Small intestine (tissue), 7 donors: ENCODE measurements around the gene COX19. TPM values are rescaled to one million over a fixed set of nuclear protein-coding genes. Genes with fewer than 3 reads are reported as not detected.

Source experiments
- DNase-seq, 2 donors: peaks; one replicate each; pipeline versions ENCODE4 v3.0.0 to v3.0.0-alpha.2; 2013
- FAIRE-seq: peaks from 2 replicates; lab custom pipeline; 2012; peaks lifted over from hg19 to GRCh38; lab: Jason Lieb, UNC
- H3K27ac ChIP-seq, 3 donors: one replicate each; pipeline ENCODE4 v1.5.1; 2013; ENCODE audit warnings: low read length in 2 of 3, mild to moderate bottlenecking in 2 of 3, control low read depth in 1 of 3, inconsistent platforms in 1 of 3, low read depth in 1 of 3, moderate library complexity in 1 of 3
- H3K27me3 ChIP-seq, 3 donors: one replicate each; pipeline ENCODE4 v1.6.1; 2013; ENCODE audit warnings: low read length in 3 of 3, inconsistent platforms in 1 of 3; ENCODE audit not compliant: control insufficient read depth in 3 of 3, insufficient read depth in 3 of 3
- H3K36me3 ChIP-seq, 3 donors: one replicate each; pipeline ENCODE4 v1.6.1; 2013; ENCODE audit warnings: low read length in 3 of 3, inconsistent platforms in 1 of 3, low read depth in 1 of 3, mild to moderate bottlenecking in 1 of 3, moderate library complexity in 1 of 3; ENCODE audit not compliant: control insufficient read depth in 3 of 3, insufficient read depth in 2 of 3
- H3K4me1 ChIP-seq, 3 donors: one replicate each; pipeline ENCODE4 v1.6.1; 2013; ENCODE audit warnings: low read length in 2 of 3, inconsistent platforms in 1 of 3, low read depth in 1 of 3, mild to moderate bottlenecking in 1 of 3, moderate library complexity in 1 of 3; ENCODE audit not compliant: control insufficient read depth in 3 of 3, insufficient read depth in 2 of 3
- H3K4me3 ChIP-seq, 3 donors: one replicate each; pipeline ENCODE4 v1.5.1; 2013; ENCODE audit warnings: low read length in 3 of 3, control low read depth in 1 of 3, inconsistent platforms in 1 of 3, low read depth in 1 of 3, mild to moderate bottlenecking in 1 of 3, moderate library complexity in 1 of 3
- H3K9me3 ChIP-seq, 2 donors: one replicate each; pipeline ENCODE4 v1.6.1; 2013; ENCODE audit warnings: low read depth in 1 of 2, low read length in 1 of 2; ENCODE audit not compliant: control insufficient read depth in 2 of 2, insufficient read depth in 1 of 2
- WGBS, 3 donors: extraction: QIAGEN DNeasy Blood & Tissue Kit; methylation state at CpG; one replicate each; pipeline ENCODE4 v1.1.7; 2013; 5-methylcytosine and 5-hydroxymethylcytosine counted together
- polyA plus RNA-seq, 4 donors: library from polyadenylated mRNA; stranded (reverse) in 3 of 4; unstranded in 1 of 4; fragments of 200-250 nt in 3 of 4; fragments of 120-200 nt in 1 of 4; gene quantifications; one replicate each; pipeline versions ENCODE4 v1.2.1 to v1.2.3, GENCODE V29; 2013
- donor health status: healthy with polysubstance abuse.
- donor health status: control.
- donor health status: control.
- donor health status: Bipolar disorder and iron deficiency.
- donor health status: healthy.

COX19 gene
- polyA plus RNA-seq, 4 donors = 8.9 to 41.6 (median 9.8) TPM

GRCh38 chr7:935874-936385 is 39.4 kb downstream of the COX19 start:
- no peak for FAIRE-seq
- no peaks in the 10 kb centered on the region for H3K4me1 ChIP-seq
- DNase-seq = no peak
- peaks cover 4 to 68% (median 5%) of the 10 kb centered on the region in 3 donors for H3K36me3 ChIP-seq
- WGBS, 3 donors = 89 to 97% (median 95%) methylated on average over 28 of the region's 28 CpGs
- H3K27ac ChIP-seq = no peak overlapping the region
- H3K9me3 ChIP-seq = no peaks in the 10 kb centered on the region
- H3K27me3 ChIP-seq = no peaks in the 10 kb centered on the region
- H3K4me3 ChIP-seq = no peak overlapping the region

- no peak overlapping the region for H3K4me3 ChIP-seq
- DNase-seq (no peak), FAIRE-seq (no peak)
- no peaks in the 10 kb centered on the region for H3K4me1 ChIP-seq
- no peaks in the 10 kb centered on the region for H3K9me3 ChIP-seq
- no peak overlapping the region for H3K27ac ChIP-seq
- peaks cover 4 to 70% (median 5%) of the 10 kb centered on the region in 3 donors for H3K36me3 ChIP-seq
- 86 to 91% (median 90%) methylated on average over 38 to 46 of the region's 46 CpGs for WGBS, 3 donors
- H3K27me3 ChIP-seq = no peaks in the 10 kb centered on the region
Measured at GRCh38 chr7:935164-935873, 40.0 kb downstream of the COX19 start.

- no peaks in the 10 kb centered on the region for H3K4me1 ChIP-seq
- H3K36me3 ChIP-seq = peaks cover 4 to 68% (median 5%) of the 10 kb centered on the region in 3 donors
- no peaks in the 10 kb centered on the region for H3K9me3 ChIP-seq
- H3K27ac ChIP-seq = no peak overlapping the region
- FAIRE-seq = no peak
- no peak for DNase-seq
- WGBS, 3 donors = 84 to 93% (median 90%) methylated on average over 34 of the region's 34 CpGs
- no peaks in the 10 kb centered on the region for H3K27me3 ChIP-seq
- H3K4me3 ChIP-seq = no peak overlapping the region
Measured at GRCh38 chr7:934469-935163, 40.7 kb downstream of the COX19 start.

GRCh38 chr7:932651-932975 is 42.7 kb downstream of the COX19 start:
- 90 to 95% (median 93%) methylated on average over 11 of the region's 11 CpGs for WGBS, 3 donors
- FAIRE-seq = no peak

GRCh38 chr7:931871-932650 is 43.3 kb downstream of the COX19 start:
- WGBS, 3 donors = 91 to 92% (median 92%) methylated on average over 21 of the region's 21 CpGs
- DNase-seq (no peak), FAIRE-seq (no peak)
- H3K4me1 ChIP-seq = peaks cover 0 to 8% (median 0%) of the 10 kb centered on the region in 3 donors
- peaks cover 0 to 79% (median 5%) of the 10 kb centered on the region in 3 donors for H3K36me3 ChIP-seq
- no peaks in the 10 kb centered on the region for H3K9me3 ChIP-seq
- H3K4me3 ChIP-seq = no peak overlapping the region
- no peak overlapping the region for H3K27ac ChIP-seq
- H3K27me3 ChIP-seq = no peaks in the 10 kb centered on the region

More at GRCh38 chr7:932651-932975, 42.7 kb downstream of the COX19 start:
- DNase-seq = no peak
- Histone ChIP-seq H3K27me3 (no peaks in the 10 kb centered on the region), H3K4me3 (no peak overlapping the region), H3K27ac (no peak overlapping the region), H3K36me3 (peaks cover 0 to 74% (median 5%) of the 10 kb centered on the region in 3 donors), H3K4me1 (peaks cover 0 to 2% (median 0%) of the 10 kb centered on the region in 3 donors), H3K9me3 (no peaks in the 10 kb centered on the region)

GRCh38 chr7:930975-931758 is 44.2 kb downstream of the COX19 start:
- no peaks in the 10 kb centered on the region for H3K27me3 ChIP-seq
- no peaks in the 10 kb centered on the region for H3K9me3 ChIP-seq
- no peak overlapping the region for H3K4me3 ChIP-seq
- WGBS, 3 donors = 79 to 85% (median 83%) methylated on average over 29 of the region's 29 CpGs
- DNase-seq (no peak), FAIRE-seq (no peak)
- peaks cover 0 to 77% (median 5%) of the 10 kb centered on the region in 3 donors for H3K36me3 ChIP-seq
- peaks cover 0 to 17% (median 2%) of the 10 kb centered on the region in 3 donors for H3K4me1 ChIP-seq
- no peak overlapping the region for H3K27ac ChIP-seq

GRCh38 chr7:929311-929711 is 46.0 kb downstream of the COX19 start:
- H3K27ac ChIP-seq = no peak overlapping the region
- FAIRE-seq = no peak
- no peaks in the 10 kb centered on the region for H3K27me3 ChIP-seq
- H3K36me3 ChIP-seq = peaks cover 0 to 75% (median 0%) of the 10 kb centered on the region in 3 donors
- no peaks in the 10 kb centered on the region for H3K9me3 ChIP-seq
- no peak overlapping the region for H3K4me3 ChIP-seq
- peaks cover 9 to 35% (median 11%) of the 10 kb centered on the region in 3 donors for H3K4me1 ChIP-seq
- WGBS, 3 donors = 84 to 91% (median 85%) methylated on average over 14 of the region's 14 CpGs
- no peak for DNase-seq
